PC-3 (cell line): Measurements from ENCODE around the gene C8A.

Source experiments
- EZH2 ChIP-seq: fragments of 300-600 bp; sonication (generic); IDR thresholded peaks from one replicate; pipeline ENCODE4 v1.6.1; 2017; ENCODE audit warnings: antibody characterized with exemption, mild to moderate bottlenecking, low read length; ENCODE audit not compliant: unreplicated experiment
- EZH2phosphoT487 ChIP-seq: fragments of 300-600 bp; sonication (generic); IDR thresholded peaks from 2 replicates; pipeline ENCODE4 v1.6.1; 2018; ENCODE audit warnings: mild to moderate bottlenecking, antibody characterized with exemption, low read length, borderline replicate concordance
- TF ChIP-seq, protein P1 (sequence below): fragments of 300-600 bp; sonication (generic); conservative IDR thresholded peaks from 2 replicates; pipeline ENCODE4 v1.5.1; 2017; ENCODE audit warnings: antibody characterized with exemption, low read depth, mild to moderate bottlenecking, low read length

DNA sequence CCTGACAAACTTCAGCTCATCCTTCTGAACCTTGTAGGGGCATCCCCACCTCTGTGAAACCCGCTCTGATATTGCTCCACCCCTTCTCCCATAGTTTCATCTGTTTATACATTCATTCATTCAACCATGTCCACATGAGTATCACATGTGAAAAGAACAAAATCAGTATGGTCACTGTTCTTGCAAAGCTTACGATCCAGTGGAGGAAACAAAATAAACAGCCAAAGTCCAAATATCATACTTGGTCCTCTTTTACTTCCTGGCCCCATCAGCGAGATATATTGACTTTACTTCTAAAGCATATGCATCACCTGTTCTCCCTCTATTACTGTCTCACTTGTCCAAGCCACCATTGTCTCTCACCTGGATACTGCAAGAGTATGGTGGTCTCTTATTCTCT, 35.6 kb downstream of the C8A start:
- TF ChIP-seq, protein P1, sequence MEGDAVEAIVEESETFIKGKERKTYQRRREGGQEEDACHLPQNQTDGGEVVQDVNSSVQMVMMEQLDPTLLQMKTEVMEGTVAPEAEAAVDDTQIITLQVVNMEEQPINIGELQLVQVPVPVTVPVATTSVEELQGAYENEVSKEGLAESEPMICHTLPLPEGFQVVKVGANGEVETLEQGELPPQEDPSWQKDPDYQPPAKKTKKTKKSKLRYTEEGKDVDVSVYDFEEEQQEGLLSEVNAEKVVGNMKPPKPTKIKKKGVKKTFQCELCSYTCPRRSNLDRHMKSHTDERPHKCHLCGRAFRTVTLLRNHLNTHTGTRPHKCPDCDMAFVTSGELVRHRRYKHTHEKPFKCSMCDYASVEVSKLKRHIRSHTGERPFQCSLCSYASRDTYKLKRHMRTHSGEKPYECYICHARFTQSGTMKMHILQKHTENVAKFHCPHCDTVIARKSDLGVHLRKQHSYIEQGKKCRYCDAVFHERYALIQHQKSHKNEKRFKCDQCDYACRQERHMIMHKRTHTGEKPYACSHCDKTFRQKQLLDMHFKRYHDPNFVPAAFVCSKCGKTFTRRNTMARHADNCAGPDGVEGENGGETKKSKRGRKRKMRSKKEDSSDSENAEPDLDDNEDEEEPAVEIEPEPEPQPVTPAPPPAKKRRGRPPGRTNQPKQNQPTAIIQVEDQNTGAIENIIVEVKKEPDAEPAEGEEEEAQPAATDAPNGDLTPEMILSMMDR: no peak
- no peak for TF ChIP-seq EZH2phosphoT487
- no peak for TF ChIP-seq EZH2
